ENCODE data around the gene CCNJL.
A peak's percentile ranks its signal among the peaks of the same experiment; 100 is the strongest.

The CCNJL gene

GRCh38 chr5:160315968-160316367 lies 3.6 kb upstream of the CCNJL start:
- H3K4me3 ChIP-seq (ENCODE audit: low read depth, low read length): no peak overlapping the region

DNA sequence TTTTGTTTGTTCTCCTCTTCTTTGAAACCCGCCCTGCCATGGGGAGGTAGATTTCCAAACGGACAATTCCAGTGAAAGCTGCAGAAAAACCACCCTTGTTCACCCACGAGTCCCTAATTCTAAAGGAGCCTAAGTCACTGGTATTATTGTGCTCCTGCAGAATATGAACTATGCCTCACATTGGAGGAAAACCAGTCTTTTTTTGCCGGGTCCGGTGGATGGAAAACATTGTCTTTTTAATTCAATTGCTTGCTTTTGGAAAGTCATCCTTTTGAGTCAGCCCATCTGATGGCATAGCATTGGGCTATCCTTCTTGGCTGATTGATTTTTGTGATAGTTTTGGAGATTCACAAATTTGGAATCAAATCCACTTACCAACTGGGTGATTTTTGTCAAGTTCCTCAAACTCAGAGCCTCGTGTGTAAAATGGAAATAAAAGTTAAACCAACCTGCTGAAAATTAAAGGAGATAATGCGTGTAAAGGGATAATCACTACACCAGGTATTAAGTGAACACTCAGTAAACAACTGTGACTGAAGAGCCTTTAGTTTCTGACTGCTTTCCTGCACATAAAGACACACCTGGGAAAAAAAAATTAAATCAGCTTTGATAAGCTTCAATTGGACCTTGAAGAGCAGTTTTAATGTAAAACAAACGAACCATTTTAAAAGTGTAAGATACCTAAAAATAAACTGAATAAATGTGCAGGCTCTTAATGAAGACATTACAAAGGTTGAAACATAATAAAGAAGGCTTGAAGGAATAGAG lies 780 bp upstream of the CCNJL start:
- H3K4me3 ChIP-seq (ENCODE audit: low read depth, low read length): peak overlapping the region; percentile 68
- TF ChIP-seq CTCF (IDR thresholded peaks at IDR 0.05; ENCODE audit: borderline replicate concordance, insufficient read depth, low read depth, low read length): no peak

More at GRCh38 chr5:160315968-160316367, 3.6 kb upstream of the CCNJL start:
- no peak for TF ChIP-seq CTCF (IDR thresholded peaks at IDR 0.05; ENCODE audit: borderline replicate concordance, insufficient read depth, low read depth, low read length)

GRCh38 chr5:160311491-160312133 lies 752 bp downstream of the CCNJL start:
- peak overlapping the region; percentile 68 for H3K4me3 ChIP-seq (ENCODE audit: low read depth, low read length)
- TF ChIP-seq CTCF (IDR thresholded peaks at IDR 0.05; ENCODE audit: borderline replicate concordance, insufficient read depth, low read depth, low read length): no peak

- TF ChIP-seq CTCF (IDR thresholded peaks at IDR 0.05; ENCODE audit: borderline replicate concordance, insufficient read depth, low read depth, low read length): no peak
- no peak overlapping the region for H3K4me3 ChIP-seq (ENCODE audit: low read depth, low read length)
Observed at GRCh38 chr5:160310552-160311295, 1.6 kb downstream of the CCNJL start.

DNA sequence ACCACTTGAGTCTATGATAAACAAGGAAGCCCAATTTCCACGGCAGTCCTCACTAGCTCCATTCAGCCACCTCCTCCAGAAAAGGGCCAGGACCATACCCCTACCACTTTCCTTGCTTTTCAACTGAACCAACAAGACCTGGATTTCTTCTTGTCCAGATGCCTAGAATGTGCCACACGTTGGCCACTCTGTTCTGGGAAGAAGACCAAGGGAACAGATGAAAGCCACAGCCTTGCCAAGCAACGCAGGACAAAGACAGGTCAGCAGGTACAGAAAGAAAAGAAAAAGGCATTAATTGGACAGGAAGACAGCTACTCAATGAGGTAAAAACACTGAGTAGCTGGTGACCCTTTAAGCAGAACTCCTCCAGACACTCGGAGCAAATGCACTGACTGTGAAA lies 2.2 kb downstream of the CCNJL start:
- TF ChIP-seq CTCF (IDR thresholded peaks at IDR 0.05; ENCODE audit: borderline replicate concordance, insufficient read depth, low read depth, low read length): no peak
- H3K4me3 ChIP-seq (ENCODE audit: low read depth, low read length): no peak overlapping the region

- no peak for TF ChIP-seq CTCF (IDR thresholded peaks at IDR 0.05; ENCODE audit: borderline replicate concordance, insufficient read depth, low read depth, low read length)
- H3K4me3 ChIP-seq (ENCODE audit: low read depth, low read length): no peak overlapping the region
Observed at GRCh38 chr5:160306696-160307095, 5.7 kb downstream of the CCNJL start.
